Ascending aorta (tissue), 1 donor: ENCODE measurements around the gene AMTN. TPM values are rescaled to one million over a fixed set of nuclear protein-coding genes. Genes with fewer than 3 reads are reported as not detected.

Experiments
- total RNA-seq: library from RNA; depleted of rRNA; stranded (reverse); fragments of >200 nt; gene quantifications from one replicate; pipeline ENCODE4 v1.1.0, GENCODE V29; 2016

The AMTN gene
- total RNA-seq, 1 donor from 2014 or later = not detected

Other genes starting within 250 kb of the AMTN start
- gene CABS1, start 183.6 kb upstream of the AMTN start, total RNA-seq = not detected
- gene SMR3A, start 157.8 kb upstream of the AMTN start, total RNA-seq = not detected
- not detected for gene SMR3B, start 135.4 kb upstream of the AMTN start, total RNA-seq
- not detected for gene OPRPN, start 120.6 kb upstream of the AMTN start, total RNA-seq
- not detected for gene MUC7, start 46.4 kb upstream of the AMTN start, total RNA-seq
- gene AMBN, start 73.7 kb downstream of the AMTN start, total RNA-seq = not detected
- gene ENAM, start 110.2 kb downstream of the AMTN start, total RNA-seq = not detected
- 4.0 TPM for gene JCHAIN, start 147.9 kb downstream of the AMTN start, total RNA-seq
- gene UTP3, start 170.0 kb downstream of the AMTN start, total RNA-seq = 3.2 TPM
- 11.7 TPM for gene RUFY3, start 203.4 kb downstream of the AMTN start, total RNA-seq